OCI-LY1 (cell line): ENCODE data around the gene COA5.

Source experiments
- H2AFZ ChIP-seq: fragments of 200-600 bp; sonication (generic), shearing (Covaris generic); 2 replicates; pipeline ENCODE4 v1.6.0; 2014; ENCODE audit warnings: antibody characterized with exemption, mild to moderate bottlenecking, low read length
- H3F3A ChIP-seq: fragments of 200-600 bp; sonication (generic), shearing (Covaris generic); 2 replicates; pipeline ENCODE4 v1.6.0; 2014; ENCODE audit warnings: mild to moderate bottlenecking, antibody characterized with exemption, low read length, moderate library complexity; ENCODE audit not compliant: insufficient read depth
- H3K27ac ChIP-seq: fragments of 200-600 bp; sonication (generic); 2 replicates; pipeline ENCODE4 v1.5.1; 2014; ENCODE audit warnings: low read length, mixed run types, mild to moderate bottlenecking, low read depth; ENCODE audit not compliant: poor library complexity, severe bottlenecking
- H3K27me3 ChIP-seq: fragments of 200-600 bp; sonication (generic); 2 replicates; pipeline ENCODE4 v1.6.0; 2014; ENCODE audit warnings: antibody characterized with exemption, mild to moderate bottlenecking, low read length, moderate library complexity; ENCODE audit not compliant: insufficient read depth
- H3K36me3 ChIP-seq: fragments of 200-600 bp; sonication (generic); 2 replicates; pipeline ENCODE4 v1.6.1; 2014; ENCODE audit warnings: mild to moderate bottlenecking, antibody characterized with exemption, low read length, moderate library complexity, mixed read lengths; ENCODE audit not compliant: insufficient read depth
- H3K4me1 ChIP-seq: fragments of 200-600 bp; sonication (generic); 2 replicates; pipeline ENCODE4 v1.5.1; 2014; ENCODE audit warnings: mild to moderate bottlenecking, low read length, moderate library complexity; ENCODE audit not compliant: insufficient read depth, severe bottlenecking
- H3K4me2 ChIP-seq: fragments of 200-600 bp; sonication (generic), shearing (Covaris generic); 2 replicates; pipeline ENCODE4 v1.6.1; 2014; ENCODE audit warnings: low read length
- H3K4me3 ChIP-seq: fragments of 200-600 bp; sonication (generic); 2 replicates; pipeline ENCODE4 v1.5.1; 2014; ENCODE audit warnings: low read length, low read depth, mild to moderate bottlenecking, mixed read lengths; ENCODE audit not compliant: poor library complexity, severe bottlenecking
- H3K79me2 ChIP-seq: fragments of 200-600 bp; shearing (Covaris generic); 2 replicates; pipeline ENCODE4 v1.6.1; 2016; ENCODE audit warnings: mixed run types, low read length, mixed read lengths; ENCODE audit not compliant: insufficient read depth
- H3K9ac ChIP-seq: fragments of 200-600 bp; sonication (generic), shearing (Covaris generic); 2 replicates; pipeline ENCODE4 v1.6.1; 2014; ENCODE audit warnings: mild to moderate bottlenecking, low read length, mixed read lengths
- H3K9me2 ChIP-seq: fragments of 200-600 bp; sonication (generic), shearing (Covaris generic); 2 replicates; pipeline ENCODE4 v1.6.1; 2014; ENCODE audit warnings: low read depth, mild to moderate bottlenecking, low read length, mixed read lengths
- H3K9me3 ChIP-seq: fragments of 200-600 bp; shearing (Covaris generic); 2 replicates; pipeline ENCODE4 v1.6.1; 2014; ENCODE audit warnings: low read length, mixed read lengths
- H4K20me1 ChIP-seq: fragments of 200-600 bp; sonication (generic), shearing (Covaris generic); 2 replicates; pipeline ENCODE4 v1.6.0; 2016; ENCODE audit warnings: mild to moderate bottlenecking, low read length; ENCODE audit not compliant: insufficient read depth
- CTCF ChIP-seq: fragments of 200-600 bp; sonication (generic), shearing (Covaris generic); IDR thresholded peaks from 2 replicates; pipeline ENCODE4 v1.5.1; 2017; ENCODE audit warnings: mild to moderate bottlenecking, antibody characterized with exemption, low read length, moderate library complexity, mixed read lengths
- EZH2 ChIP-seq: fragments of 200-600 bp; sonication (generic), shearing (Covaris generic); IDR thresholded peaks from 2 replicates; pipeline ENCODE4 v1.8.0; 2017; ENCODE audit warnings: borderline replicate concordance, mixed run types, mild to moderate bottlenecking, antibody characterized with exemption, low read length, moderate library complexity, mixed read lengths

Gene COA5

DNA sequence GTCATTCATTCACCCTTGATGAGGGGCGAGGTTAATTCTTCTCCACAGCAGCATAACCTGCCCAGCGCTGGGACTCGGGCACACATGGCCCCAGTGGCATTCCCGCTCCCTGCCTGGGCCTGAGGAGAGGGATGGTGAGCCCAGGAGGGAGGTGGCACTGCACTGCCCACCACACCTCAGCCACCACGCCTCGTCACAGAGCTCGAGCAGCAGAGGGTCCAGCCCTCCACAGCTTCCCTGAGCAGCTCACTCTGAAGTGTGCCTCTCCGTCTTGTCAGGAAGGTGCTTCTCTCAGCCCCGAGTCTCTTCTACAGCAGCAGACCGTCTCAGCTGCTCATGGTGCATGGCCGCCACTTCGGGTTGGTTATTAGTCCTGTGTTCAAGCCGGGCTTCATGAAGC is 34.9 kb downstream of the COA5 start:
- no peaks in the 10 kb centered on the region for H3F3A ChIP-seq
- H3K9me3 ChIP-seq: no peaks in the 10 kb centered on the region
- H3K27me3 ChIP-seq: no peaks in the 10 kb centered on the region
- no peak overlapping the region for H3K27ac ChIP-seq
- H2AFZ ChIP-seq: no peak overlapping the region
- no peak overlapping the region for H3K4me2 ChIP-seq
- H3K4me3 ChIP-seq: no peak overlapping the region
- no peaks in the 10 kb centered on the region for H3K9me2 ChIP-seq
- no peak for TF ChIP-seq CTCF
- TF ChIP-seq EZH2: no peak
- no peaks in the 10 kb centered on the region for H3K4me1 ChIP-seq
- H3K9ac ChIP-seq: no peak overlapping the region
- no peaks in the 10 kb centered on the region for H3K36me3 ChIP-seq
- H3K79me2 ChIP-seq: no peaks in the 10 kb centered on the region
- H4K20me1 ChIP-seq: no peaks in the 10 kb centered on the region

DNA sequence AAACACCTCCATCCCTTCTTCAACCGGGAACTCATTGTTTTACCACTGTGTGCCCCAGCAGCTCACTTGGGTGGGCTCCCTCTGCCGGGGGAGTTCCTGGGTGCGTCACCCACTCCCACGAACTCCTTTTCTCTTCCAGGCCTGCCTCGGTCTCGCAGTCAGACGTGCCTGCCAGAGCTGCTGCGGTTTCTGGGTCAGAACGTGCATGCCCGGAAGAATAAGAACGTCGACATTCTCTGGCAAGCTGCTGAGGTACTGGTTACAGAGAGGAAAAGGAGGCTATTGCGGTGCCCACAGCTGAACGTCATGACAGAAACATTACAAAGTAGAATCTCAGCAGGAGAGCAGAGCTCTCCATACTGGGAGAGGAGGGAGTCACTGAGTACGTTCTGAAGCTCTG is 35.6 kb downstream of the COA5 start:
- Histone ChIP-seq H3K4me1 (no peaks in the 10 kb centered on the region), H3K79me2 (no peaks in the 10 kb centered on the region), H3K27me3 (no peaks in the 10 kb centered on the region), H3K36me3 (no peaks in the 10 kb centered on the region), H3K27ac (no peak overlapping the region), H3K4me3 (no peak overlapping the region), H3K9me3 (no peaks in the 10 kb centered on the region), H3K4me2 (no peak overlapping the region), H3K9ac (no peak overlapping the region), H4K20me1 (no peaks in the 10 kb centered on the region), H3K9me2 (no peaks in the 10 kb centered on the region), H2AFZ (no peak overlapping the region), H3F3A (no peaks in the 10 kb centered on the region)
- TF ChIP-seq EZH2: no peak
- TF ChIP-seq CTCF: no peak

DNA sequence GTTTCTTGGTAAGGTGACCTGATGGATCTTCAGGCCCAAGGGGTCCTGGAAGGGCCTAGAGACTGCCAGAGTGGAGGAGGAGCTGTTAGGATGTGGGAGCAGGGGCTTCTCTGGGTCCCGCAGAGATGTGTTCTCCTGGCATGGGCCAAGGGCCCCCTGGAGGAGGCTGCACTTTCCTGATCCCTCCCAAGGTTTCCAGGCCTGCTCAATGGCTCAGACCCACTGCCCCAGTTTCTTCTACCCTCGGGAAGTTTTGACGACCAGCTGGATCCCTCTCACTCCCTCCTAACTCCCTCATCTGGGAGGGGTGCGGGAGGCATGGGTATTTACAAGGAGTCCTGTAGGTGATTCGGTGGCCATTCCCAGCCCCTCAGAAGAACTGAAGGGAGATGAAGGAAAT is 36.1 kb downstream of the COA5 start:
- Histone ChIP-seq H3K9me2 (no peaks in the 10 kb centered on the region), H3K79me2 (no peaks in the 10 kb centered on the region), H3K9me3 (no peaks in the 10 kb centered on the region), H3K27me3 (no peaks in the 10 kb centered on the region), H2AFZ (no peak overlapping the region), H4K20me1 (no peaks in the 10 kb centered on the region), H3K4me2 (no peak overlapping the region), H3K9ac (no peak overlapping the region), H3K36me3 (no peaks in the 10 kb centered on the region), H3K4me3 (no peak overlapping the region), H3K4me1 (no peaks in the 10 kb centered on the region), H3K27ac (no peak overlapping the region), H3F3A (no peaks in the 10 kb centered on the region)
- TF ChIP-seq CTCF (no peak), EZH2 (no peak)
